CD4-positive, alpha-beta T cell (primary cell): Measurements from ENCODE around the gene BTN1A1. TPM values are rescaled to one million over a fixed set of nuclear protein-coding genes. Genes with fewer than 3 reads are reported as not detected.

Experiments
- ATAC-seq: fragments of 200-7000 bp; cut with Tn5 transposase; one replicate; pipeline ENCODE4 v1.10.0; 2022; ENCODE audit warnings: mild to moderate bottlenecking; ENCODE audit not compliant: poor library complexity
- CTCF ChIA-PET: fragments of 350-600 bp; sonication (Branson Sonifier 250); formaldehyde crosslinking; loops from one replicate; lab custom pipeline; 2021; ENCODE audit warnings: antibody characterized with exemption, inconsistent platforms; lab: Charles Lee
- POLR2A ChIA-PET: fragments of 350-600 bp; sonication (Branson Sonifier 250); formaldehyde crosslinking; loops from one replicate; lab custom pipeline; 2021; ENCODE audit warnings: antibody characterized with exemption, inconsistent platforms; lab: Charles Lee
- DNase-seq, 14 experiments: peaks; one replicate each; pipeline ENCODE4 v3.0.0-alpha.2; 2013 to 2020; ENCODE audit warnings: mixed read lengths in 2 of 14
- H3K27ac ChIP-seq, 2 donors: one replicate each; pipeline versions ENCODE4 v1.5.1 to v1.7.0; 2013; ENCODE audit warnings: low read length in 2 of 2, low read depth in 1 of 2, mild to moderate bottlenecking in 1 of 2
- H3K27me3 ChIP-seq, 2 experiments: 1 replicate in 1 of 2; 2 replicates in 1 of 2; pipeline versions ENCODE4 v1.6.1 to v1.7.0; 2013; ENCODE audit warnings: low read length in 2 of 2, control low read depth in 1 of 2, mild to moderate bottlenecking in 1 of 2, moderate library complexity in 1 of 2; ENCODE audit not compliant: insufficient read depth in 2 of 2, control insufficient read depth in 1 of 2
- H3K36me3 ChIP-seq: one replicate; pipeline ENCODE4 v1.6.1; 2013; ENCODE audit warnings: low read length, control low read depth; ENCODE audit not compliant: insufficient read depth
- H3K4me1 ChIP-seq: one replicate; pipeline ENCODE4 v1.6.1; 2013; ENCODE audit warnings: low read length, control low read depth; ENCODE audit not compliant: insufficient read depth
- H3K4me3 ChIP-seq: one replicate; pipeline ENCODE4 v1.5.1; 2013; ENCODE audit warnings: mild to moderate bottlenecking, low read length, moderate library complexity
- H3K9me3 ChIP-seq, 2 experiments: 1 replicate in 1 of 2; 2 replicates in 1 of 2; pipeline versions ENCODE4 v1.6.1 to v1.7.0; 2013; ENCODE audit warnings: low read length in 2 of 2, mild to moderate bottlenecking in 2 of 2, control low read depth in 1 of 2, moderate library complexity in 1 of 2; ENCODE audit not compliant: control insufficient read depth in 1 of 2, insufficient read depth in 1 of 2
- H3K27ac Mint-ChIP-seq: one replicate; pipeline ENCODE4 v1.8.0; 2020; ENCODE audit warnings: mixed read lengths
- H3K27me3 Mint-ChIP-seq: one replicate; pipeline ENCODE4 v1.8.0; 2021; ENCODE audit warnings: mixed read lengths
- H3K36me3 Mint-ChIP-seq: one replicate; pipeline ENCODE4 v1.8.0; 2021; ENCODE audit warnings: low read depth, mixed read lengths
- H3K4me1 Mint-ChIP-seq: one replicate; pipeline ENCODE4 v1.8.0; 2021; ENCODE audit warnings: low read depth, mixed read lengths
- H3K4me3 Mint-ChIP-seq: one replicate; pipeline ENCODE4 v1.8.0; 2020; ENCODE audit warnings: mild to moderate bottlenecking, mixed read lengths
- H3K9me3 Mint-ChIP-seq: one replicate; pipeline ENCODE4 v1.8.0; 2020; ENCODE audit warnings: mixed read lengths
- intact Hi-C, 2 experiments: fragments of 100-400 bp; cut with DNase I in 1 of 2; cut with micrococcal nuclease in 1 of 2; formaldehyde crosslinking; loops; one replicate each; pipeline versions ENCODE4 v1.15.1 to v1.9.0; 2023 to 2025; cut with DNase I, micrococcal nuclease
- polyA plus RNA-seq, 2 donors: library from polyadenylated mRNA; unstranded; fragments of 120-200 nt; gene quantifications; one replicate each; pipeline ENCODE4 v1.2.1, GENCODE V29; 2013
- total RNA-seq, 174 experiments: library from RNA in 2 of 174; stranded (reverse) in 2 of 174; gene quantifications; one replicate each; pipeline ENCODE4 v1.2.3 and lab custom pipeline; 2021 to 2026
- TF ChIP-seq, protein P1 (sequence below): fragments of 200-600 bp; IDR thresholded peaks from one replicate; pipeline ENCODE4 v1.8.0; 2022; ENCODE audit warnings: antibody characterized with exemption, mild to moderate bottlenecking

The BTN1A1 gene, protein sequence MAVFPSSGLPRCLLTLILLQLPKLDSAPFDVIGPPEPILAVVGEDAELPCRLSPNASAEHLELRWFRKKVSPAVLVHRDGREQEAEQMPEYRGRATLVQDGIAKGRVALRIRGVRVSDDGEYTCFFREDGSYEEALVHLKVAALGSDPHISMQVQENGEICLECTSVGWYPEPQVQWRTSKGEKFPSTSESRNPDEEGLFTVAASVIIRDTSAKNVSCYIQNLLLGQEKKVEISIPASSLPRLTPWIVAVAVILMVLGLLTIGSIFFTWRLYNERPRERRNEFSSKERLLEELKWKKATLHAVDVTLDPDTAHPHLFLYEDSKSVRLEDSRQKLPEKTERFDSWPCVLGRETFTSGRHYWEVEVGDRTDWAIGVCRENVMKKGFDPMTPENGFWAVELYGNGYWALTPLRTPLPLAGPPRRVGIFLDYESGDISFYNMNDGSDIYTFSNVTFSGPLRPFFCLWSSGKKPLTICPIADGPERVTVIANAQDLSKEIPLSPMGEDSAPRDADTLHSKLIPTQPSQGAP
- not detected for total RNA-seq
- 0.05 TPM for polyA plus RNA-seq (2013, experiment 1 of 2)
- 0.04 TPM for polyA plus RNA-seq (2013, experiment 2 of 2)
- 0 to 0.33 (median 0) reads per million in 172 experiments for total RNA-seq (lab: John Stamatoyannopoulos, UW)

DNA sequence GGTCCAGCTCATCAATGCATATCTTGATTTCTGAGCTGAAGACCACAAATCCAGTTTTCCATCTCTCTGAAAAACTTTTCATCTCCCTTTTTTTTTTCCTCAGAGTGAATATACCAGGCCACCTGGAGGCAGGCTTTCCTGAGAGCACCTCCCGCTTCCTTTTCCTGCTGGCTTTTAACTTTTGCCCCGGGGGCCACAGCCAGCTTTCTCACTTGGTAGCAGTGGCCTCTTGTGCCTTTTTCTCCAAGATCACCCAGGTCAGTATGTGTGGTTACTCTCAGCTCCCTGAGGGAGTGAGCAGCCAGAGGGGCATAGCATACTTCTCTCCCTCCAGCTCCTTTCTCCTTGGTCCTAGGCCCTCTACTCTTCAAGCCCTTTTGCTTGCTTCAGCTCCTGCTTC lies at the start of gene BTN1A1:
BTN1A1 (plus strand) TSS at position 202 of the 400 bp plus-strand sequence. CDS start 984 bp downstream, outside the sequence.
- Mint-ChIP-seq H3K4me3 (peak within 1 kb of the TSS; percentile 25), H3K27me3 (peaks cover 33% of the 10 kb centered on the region), H3K4me1 (peaks cover 16% of the 10 kb centered on the region), H3K27ac (no peak within 1 kb of the TSS), H3K36me3 (no peaks in the 10 kb centered on the region), H3K9me3 (no peaks in the 10 kb centered on the region)
- H3K4me3 ChIP-seq, result no peak within 1 kb of the TSS
- H3K27me3 ChIP-seq, result peaks cover 5 to 24% of the 10 kb centered on the region in 2 experiments
- no peak within 1 kb of the TSS for H3K27ac ChIP-seq
- H3K4me1 ChIP-seq, result peaks cover 13% of the 10 kb centered on the region
- TF ChIP-seq, protein P1, sequence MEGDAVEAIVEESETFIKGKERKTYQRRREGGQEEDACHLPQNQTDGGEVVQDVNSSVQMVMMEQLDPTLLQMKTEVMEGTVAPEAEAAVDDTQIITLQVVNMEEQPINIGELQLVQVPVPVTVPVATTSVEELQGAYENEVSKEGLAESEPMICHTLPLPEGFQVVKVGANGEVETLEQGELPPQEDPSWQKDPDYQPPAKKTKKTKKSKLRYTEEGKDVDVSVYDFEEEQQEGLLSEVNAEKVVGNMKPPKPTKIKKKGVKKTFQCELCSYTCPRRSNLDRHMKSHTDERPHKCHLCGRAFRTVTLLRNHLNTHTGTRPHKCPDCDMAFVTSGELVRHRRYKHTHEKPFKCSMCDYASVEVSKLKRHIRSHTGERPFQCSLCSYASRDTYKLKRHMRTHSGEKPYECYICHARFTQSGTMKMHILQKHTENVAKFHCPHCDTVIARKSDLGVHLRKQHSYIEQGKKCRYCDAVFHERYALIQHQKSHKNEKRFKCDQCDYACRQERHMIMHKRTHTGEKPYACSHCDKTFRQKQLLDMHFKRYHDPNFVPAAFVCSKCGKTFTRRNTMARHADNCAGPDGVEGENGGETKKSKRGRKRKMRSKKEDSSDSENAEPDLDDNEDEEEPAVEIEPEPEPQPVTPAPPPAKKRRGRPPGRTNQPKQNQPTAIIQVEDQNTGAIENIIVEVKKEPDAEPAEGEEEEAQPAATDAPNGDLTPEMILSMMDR, result no peak
- H3K36me3 ChIP-seq, result no peaks in the 10 kb centered on the region
- peaks cover 0 to 5% of the 10 kb centered on the region in 2 experiments for H3K9me3 ChIP-seq
- ATAC-seq (no peak), DNase-seq (no peak)
- intact Hi-C loops, result no loop called here
- CTCF ChIA-PET, result no interaction called here
- POLR2A ChIA-PET, result interaction anchor here (0.7 to 1.2 kb wide), 3 partner anchors 26 to 158 kb away, joined by 3 to 4 read pairs (median 3); no protein-coding TSS in a partner anchor

DNA sequence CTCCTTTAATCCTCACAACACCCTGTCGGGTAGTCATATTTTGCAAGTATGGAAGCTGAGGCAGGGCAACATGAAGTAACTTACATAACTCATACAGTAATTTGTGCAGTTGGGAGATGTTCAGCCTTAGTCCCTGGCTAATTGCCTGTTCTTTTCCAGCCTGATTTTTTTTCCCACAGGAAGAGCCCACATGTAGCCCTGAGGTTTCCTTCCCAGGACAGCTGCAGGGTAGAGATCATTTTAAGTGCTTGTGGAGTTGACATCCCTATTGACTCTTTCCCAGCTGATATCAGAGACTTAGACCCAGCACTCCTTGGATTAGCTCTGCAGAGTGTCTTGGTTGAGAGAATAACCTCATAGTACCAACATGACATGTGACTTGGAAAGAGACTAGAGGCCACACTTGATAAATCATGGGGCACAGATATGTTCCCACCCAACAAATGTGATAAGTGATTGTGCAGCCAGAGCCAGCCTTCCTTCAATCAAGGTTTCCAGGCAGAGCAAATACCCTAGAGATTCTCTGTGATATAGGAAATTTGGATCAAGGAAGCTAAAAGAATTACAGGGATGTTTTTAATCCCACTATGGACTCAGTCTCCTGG lies 47.4 kb upstream of the BTN1A1 start:
- Histone ChIP-seq H3K27ac (no peak overlapping the region), H3K4me3 (no peak overlapping the region), H3K4me1 (peaks cover 8% of the 10 kb centered on the region), H3K9me3 (no peaks in the 10 kb centered on the region), H3K36me3 (peaks cover 54% of the 10 kb centered on the region), H3K27me3 (no peaks in the 10 kb centered on the region)
- no peak for DNase-seq
- peaks cover 60% of the 10 kb centered on the region for H3K36me3 Mint-ChIP-seq
- H3K27me3 Mint-ChIP-seq, result no peaks in the 10 kb centered on the region
- CTCF ChIA-PET, result no interaction called here
- H3K27ac Mint-ChIP-seq, result peak overlapping the region; percentile 40
- TF ChIP-seq, protein P1, result no peak
- no peak for ATAC-seq
- POLR2A ChIA-PET, result interaction anchor here (0.6 to 6.1 kb wide), 5 partner anchors 12 to 86 kb away, joined by 3 to 31 read pairs (median 3); no protein-coding TSS in a partner anchor
- intact Hi-C loops, result no loop called here
- H3K4me3 Mint-ChIP-seq, result no peak overlapping the region
- H3K4me1 Mint-ChIP-seq, result peaks cover 22% of the 10 kb centered on the region
- no peaks in the 10 kb centered on the region for H3K9me3 Mint-ChIP-seq

DNA sequence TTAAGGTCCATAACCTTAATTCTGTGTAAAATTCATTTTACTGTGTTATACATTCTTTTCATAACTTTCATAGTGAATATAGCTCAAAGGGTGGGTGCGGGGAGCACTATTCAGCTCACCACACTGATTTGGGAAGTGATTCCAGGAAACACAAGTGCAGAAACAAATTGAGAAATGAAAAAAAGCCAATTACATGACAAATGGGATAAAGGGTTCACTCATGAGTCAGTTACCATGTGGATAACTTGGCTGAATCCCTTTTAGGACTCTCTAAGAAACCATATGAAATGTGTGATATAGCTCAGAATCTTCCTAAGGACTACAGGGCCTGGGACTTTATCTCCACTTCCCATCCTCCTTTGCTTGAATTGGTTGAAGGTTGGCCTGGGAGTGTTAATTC lies 45.5 kb upstream of the BTN1A1 start:
- Histone ChIP-seq H3K36me3 (peaks cover 42% of the 10 kb centered on the region), H3K9me3 (no peaks in the 10 kb centered on the region), H3K27me3 (no peaks in the 10 kb centered on the region), H3K4me1 (peaks cover 16% of the 10 kb centered on the region), H3K27ac (no peak overlapping the region), H3K4me3 (no peak overlapping the region)
- Mint-ChIP-seq H3K4me1 (peaks cover 33% of the 10 kb centered on the region), H3K27ac (no peak overlapping the region), H3K4me3 (no peak overlapping the region), H3K27me3 (no peaks in the 10 kb centered on the region), H3K9me3 (no peaks in the 10 kb centered on the region), H3K36me3 (peaks cover 58% of the 10 kb centered on the region)
- POLR2A ChIA-PET, result interaction anchor here (6.1 kb wide), 1 partner anchor 19 kb away, joined by 31 read pairs; no protein-coding TSS in a partner anchor
- ATAC-seq (no peak), DNase-seq (no peak)
- intact Hi-C loops, result loop anchor here (5.0 kb wide), 2 partner anchors 52 to 83 kb away; partner anchors contain the start of genes BTN3A1 (in 1 of the 2) and HMGN4 (in 1 of the 2)
- TF ChIP-seq, protein P1, result no peak
- CTCF ChIA-PET, result interaction anchor here (0.9 kb wide), 1 partner anchor 68 kb away, joined by 3 read pairs; no protein-coding TSS in a partner anchor
